ENCODE measurements around the gene FAM89A.

Gene FAM89A

GRCh38 chr1:231070758-231071444 is 30.8 kb upstream of the FAM89A start:
- no peak overlapping the region for H3K9ac ChIP-seq (ENCODE audit: low read depth, low read length)
- H3K27me3 ChIP-seq (ENCODE audit: control insufficient read depth, insufficient read depth, low read length): no peaks in the 10 kb centered on the region; the same call in 1 of the 2 replicates
- no peak overlapping the region for H3K4me3 ChIP-seq (ENCODE audit: low read depth, low read length)
- peaks cover 3% of the 10 kb centered on the region; the same call in 1 of the 2 replicates for H3K4me1 ChIP-seq (ENCODE audit: control insufficient read depth, insufficient read depth, low read length)
- H3K36me3 ChIP-seq (ENCODE audit: control insufficient read depth, insufficient read depth, low read length): no peaks in the 10 kb centered on the region
- no peaks in the 10 kb centered on the region for H3K9me3 ChIP-seq (ENCODE audit: control insufficient read depth, insufficient read depth, low read length)
- H3K27ac ChIP-seq (ENCODE audit: low read depth, low read length): no peak overlapping the region

GRCh38 chr1:231069333-231069732 is 29.3 kb upstream of the FAM89A start:
- Histone ChIP-seq H3K9ac (ENCODE audit: low read depth, low read length) (no peak overlapping the region), H3K27ac (ENCODE audit: low read depth, low read length) (no peak overlapping the region), H3K4me1 (ENCODE audit: control insufficient read depth, insufficient read depth, low read length) (peaks cover 3% of the 10 kb centered on the region; the same call in 1 of the 2 replicates), H3K36me3 (ENCODE audit: control insufficient read depth, insufficient read depth, low read length) (no peaks in the 10 kb centered on the region), H3K27me3 (ENCODE audit: control insufficient read depth, insufficient read depth, low read length) (no peaks in the 10 kb centered on the region; the same call in 1 of the 2 replicates), H3K4me3 (ENCODE audit: low read depth, low read length) (no peak overlapping the region), H3K9me3 (ENCODE audit: control insufficient read depth, insufficient read depth, low read length) (no peaks in the 10 kb centered on the region)

DNA sequence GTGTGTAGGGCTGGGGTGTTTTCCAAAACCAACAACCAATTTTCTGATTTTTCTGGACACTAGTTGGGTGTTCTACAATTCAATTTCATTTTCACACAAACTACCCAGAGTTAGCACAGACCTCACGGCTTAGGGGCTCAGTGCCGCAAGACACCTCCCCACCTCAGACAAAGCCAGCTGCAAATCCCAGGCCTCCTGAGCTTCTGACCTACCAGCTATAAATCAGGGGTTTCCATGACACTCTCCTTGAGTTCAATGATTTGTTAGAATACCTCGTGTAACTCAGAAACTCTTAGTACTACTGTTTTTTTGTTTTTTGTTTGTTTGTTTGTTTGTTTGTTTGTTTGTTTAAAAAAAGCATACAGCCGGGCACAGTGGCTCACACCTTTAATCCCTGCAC is 28.7 kb upstream of the FAM89A start:
- no peaks in the 10 kb centered on the region for H3K36me3 ChIP-seq (ENCODE audit: control insufficient read depth, insufficient read depth, low read length)
- H3K9me3 ChIP-seq (ENCODE audit: control insufficient read depth, insufficient read depth, low read length): no peaks in the 10 kb centered on the region
- H3K4me1 ChIP-seq (ENCODE audit: control insufficient read depth, insufficient read depth, low read length): peaks cover 3% of the 10 kb centered on the region; the same call in 1 of the 2 replicates
- no peak overlapping the region for H3K9ac ChIP-seq (ENCODE audit: low read depth, low read length)
- H3K4me3 ChIP-seq (ENCODE audit: low read depth, low read length): no peak overlapping the region
- no peaks in the 10 kb centered on the region; the same call in 1 of the 2 replicates for H3K27me3 ChIP-seq (ENCODE audit: control insufficient read depth, insufficient read depth, low read length)
- H3K27ac ChIP-seq (ENCODE audit: low read depth, low read length): no peak overlapping the region

GRCh38 chr1:231065510-231066241 is 25.6 kb upstream of the FAM89A start:
- Histone ChIP-seq H3K27me3 (ENCODE audit: control insufficient read depth, insufficient read depth, low read length) (no peaks in the 10 kb centered on the region; the same call in 1 of the 2 replicates), H3K27ac (ENCODE audit: low read depth, low read length) (no peak overlapping the region), H3K4me1 (ENCODE audit: control insufficient read depth, insufficient read depth, low read length) (peaks cover 3% of the 10 kb centered on the region; the same call in 1 of the 2 replicates), H3K36me3 (ENCODE audit: control insufficient read depth, insufficient read depth, low read length) (no peaks in the 10 kb centered on the region), H3K9me3 (ENCODE audit: control insufficient read depth, insufficient read depth, low read length) (no peaks in the 10 kb centered on the region), H3K9ac (ENCODE audit: low read depth, low read length) (no peak overlapping the region), H3K4me3 (ENCODE audit: low read depth, low read length) (no peak overlapping the region)

DNA sequence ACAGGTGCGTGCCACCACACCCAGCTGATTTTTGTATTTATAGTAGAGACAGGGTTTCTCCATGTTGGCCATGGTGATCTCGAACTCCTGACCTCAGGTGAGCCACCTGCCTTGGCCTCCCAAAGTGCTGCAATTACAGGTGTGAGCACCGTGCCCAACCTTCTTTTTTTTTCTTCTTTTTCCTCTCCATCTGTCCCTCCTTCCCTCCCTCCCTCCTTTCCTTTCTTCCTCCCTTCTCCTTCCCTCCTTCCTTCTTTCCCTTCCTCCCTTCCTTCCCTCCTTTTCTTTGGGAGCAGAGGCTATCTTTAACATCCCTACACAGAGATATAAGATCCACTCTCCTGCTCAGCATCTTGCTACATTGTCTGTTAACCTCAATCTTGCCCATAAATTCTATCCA is 24.4 kb upstream of the FAM89A start:
- Histone ChIP-seq H3K27me3 (ENCODE audit: control insufficient read depth, insufficient read depth, low read length) (no peaks in the 10 kb centered on the region; the same call in 1 of the 2 replicates), H3K36me3 (ENCODE audit: control insufficient read depth, insufficient read depth, low read length) (no peaks in the 10 kb centered on the region)

GRCh38 chr1:231063331-231063730 is 23.3 kb upstream of the FAM89A start:
- Histone ChIP-seq H3K4me1 (ENCODE audit: control insufficient read depth, insufficient read depth, low read length) (no peaks in the 10 kb centered on the region), H3K36me3 (ENCODE audit: control insufficient read depth, insufficient read depth, low read length) (no peaks in the 10 kb centered on the region), H3K27me3 (ENCODE audit: control insufficient read depth, insufficient read depth, low read length) (no peaks in the 10 kb centered on the region; the same call in 1 of the 2 replicates), H3K27ac (ENCODE audit: low read depth, low read length) (no peak overlapping the region), H3K9me3 (ENCODE audit: control insufficient read depth, insufficient read depth, low read length) (no peaks in the 10 kb centered on the region), H3K9ac (ENCODE audit: low read depth, low read length) (no peak overlapping the region), H3K4me3 (ENCODE audit: low read depth, low read length) (no peak overlapping the region)

More for the DNA sequence above, 24.4 kb upstream of the FAM89A start:
- Histone ChIP-seq H3K9ac (ENCODE audit: low read depth, low read length) (no peak overlapping the region), H3K4me3 (ENCODE audit: low read depth, low read length) (no peak overlapping the region), H3K27ac (ENCODE audit: low read depth, low read length) (no peak overlapping the region), H3K9me3 (ENCODE audit: control insufficient read depth, insufficient read depth, low read length) (no peaks in the 10 kb centered on the region), H3K4me1 (ENCODE audit: control insufficient read depth, insufficient read depth, low read length) (peaks cover 2% of the 10 kb centered on the region; the same call in 1 of the 2 replicates)

GRCh38 chr1:231062500-231063270 is 22.6 kb upstream of the FAM89A start:
- H3K36me3 ChIP-seq (ENCODE audit: control insufficient read depth, insufficient read depth, low read length): no peaks in the 10 kb centered on the region
- H3K4me1 ChIP-seq (ENCODE audit: control insufficient read depth, insufficient read depth, low read length): no peaks in the 10 kb centered on the region
- H3K27ac ChIP-seq (ENCODE audit: low read depth, low read length): no peak overlapping the region
- no peaks in the 10 kb centered on the region for H3K9me3 ChIP-seq (ENCODE audit: control insufficient read depth, insufficient read depth, low read length)
- H3K9ac ChIP-seq (ENCODE audit: low read depth, low read length): no peak overlapping the region
- no peak overlapping the region for H3K4me3 ChIP-seq (ENCODE audit: low read depth, low read length)
- no peaks in the 10 kb centered on the region; the same call in 1 of the 2 replicates for H3K27me3 ChIP-seq (ENCODE audit: control insufficient read depth, insufficient read depth, low read length)

GRCh38 chr1:231059566-231060193 is 19.6 kb upstream of the FAM89A start:
- Histone ChIP-seq H3K4me1 (ENCODE audit: control insufficient read depth, insufficient read depth, low read length) (no peaks in the 10 kb centered on the region), H3K4me3 (ENCODE audit: low read depth, low read length) (no peak overlapping the region), H3K27me3 (ENCODE audit: control insufficient read depth, insufficient read depth, low read length) (no peaks in the 10 kb centered on the region), H3K27ac (ENCODE audit: low read depth, low read length) (no peak overlapping the region), H3K9me3 (ENCODE audit: control insufficient read depth, insufficient read depth, low read length) (no peaks in the 10 kb centered on the region), H3K9ac (ENCODE audit: low read depth, low read length) (no peak overlapping the region), H3K36me3 (ENCODE audit: control insufficient read depth, insufficient read depth, low read length) (no peaks in the 10 kb centered on the region)

DNA sequence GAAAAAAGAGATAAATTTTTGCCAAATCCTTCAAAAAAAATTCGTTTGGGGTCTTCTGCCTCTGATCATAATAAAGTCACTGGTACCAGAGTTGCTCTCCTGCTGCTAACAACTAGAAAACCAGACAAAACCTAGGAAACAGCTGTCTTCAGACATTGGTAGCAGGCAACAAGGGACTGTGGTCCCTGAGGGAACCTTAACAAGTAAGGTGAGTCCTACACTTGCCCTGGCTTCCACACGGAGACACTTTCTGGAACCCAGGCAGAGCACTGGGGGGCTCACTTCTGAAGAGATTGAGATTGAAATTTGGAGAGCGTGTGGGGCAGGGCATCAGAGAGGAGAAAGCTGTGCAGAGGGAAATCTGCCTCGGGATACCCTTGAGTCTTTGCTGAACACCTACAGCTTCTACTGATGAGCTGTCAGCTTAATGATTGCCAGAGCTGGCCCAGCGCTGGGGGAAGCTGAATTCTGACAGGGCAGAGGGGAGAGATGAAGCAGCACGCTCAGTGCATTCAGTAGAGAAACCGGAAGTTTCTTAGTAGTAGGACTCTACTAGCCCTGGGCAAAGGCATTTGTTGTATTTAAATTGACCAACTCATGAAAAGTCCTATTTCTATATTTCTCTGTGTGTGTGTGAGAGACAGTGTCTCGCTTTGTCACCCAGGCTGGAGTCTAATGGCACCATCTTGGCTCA is 18.5 kb upstream of the FAM89A start:
- Histone ChIP-seq H3K9ac (ENCODE audit: low read depth, low read length) (no peak overlapping the region), H3K4me1 (ENCODE audit: control insufficient read depth, insufficient read depth, low read length) (no peaks in the 10 kb centered on the region), H3K4me3 (ENCODE audit: low read depth, low read length) (no peak overlapping the region), H3K9me3 (ENCODE audit: control insufficient read depth, insufficient read depth, low read length) (no peaks in the 10 kb centered on the region), H3K27ac (ENCODE audit: low read depth, low read length) (no peak overlapping the region), H3K36me3 (ENCODE audit: control insufficient read depth, insufficient read depth, low read length) (no peaks in the 10 kb centered on the region), H3K27me3 (ENCODE audit: control insufficient read depth, insufficient read depth, low read length) (no peaks in the 10 kb centered on the region)

GRCh38 chr1:231057410-231057809 is 17.4 kb upstream of the FAM89A start:
- no peaks in the 10 kb centered on the region for H3K36me3 ChIP-seq (ENCODE audit: control insufficient read depth, insufficient read depth, low read length)
- no peaks in the 10 kb centered on the region for H3K27me3 ChIP-seq (ENCODE audit: control insufficient read depth, insufficient read depth, low read length)
- H3K9ac ChIP-seq (ENCODE audit: low read depth, low read length): no peak overlapping the region
- no peaks in the 10 kb centered on the region for H3K9me3 ChIP-seq (ENCODE audit: control insufficient read depth, insufficient read depth, low read length)
- H3K4me3 ChIP-seq (ENCODE audit: low read depth, low read length): no peak overlapping the region
- H3K4me1 ChIP-seq (ENCODE audit: control insufficient read depth, insufficient read depth, low read length): no peaks in the 10 kb centered on the region
- no peak overlapping the region for H3K27ac ChIP-seq (ENCODE audit: low read depth, low read length)
